G401 (cell line): ENCODE results near the gene SLC6A5. TPM values are rescaled to one million over a fixed set of nuclear protein-coding genes. Genes with fewer than 3 reads are reported as not detected.
A peak's percentile ranks its signal among the peaks of the same experiment; 100 is the strongest.

ENCODE experiments used
- DNase-seq: peaks from one replicate; pipeline ENCODE4 v3.0.0-alpha.2; 2015; ENCODE audit warnings: low spot score
- in situ Hi-C: cut with HindIII; loops from 2 replicates; pipeline ENCODE4 v1.10.0; 2016; ENCODE audit warnings: low sequenced_read_pairs, mixed read lengths
- total RNA-seq: library from RNA; depleted of rRNA; stranded (reverse); fragments of >200 nt; shearing (Covaris generic); gene quantifications from 2 replicates; pipeline ENCODE4 v1.2.3, GENCODE V29; 2014

Gene SLC6A5
- total RNA-seq, 1 experiment from 2014 or later: not detected

DNA sequence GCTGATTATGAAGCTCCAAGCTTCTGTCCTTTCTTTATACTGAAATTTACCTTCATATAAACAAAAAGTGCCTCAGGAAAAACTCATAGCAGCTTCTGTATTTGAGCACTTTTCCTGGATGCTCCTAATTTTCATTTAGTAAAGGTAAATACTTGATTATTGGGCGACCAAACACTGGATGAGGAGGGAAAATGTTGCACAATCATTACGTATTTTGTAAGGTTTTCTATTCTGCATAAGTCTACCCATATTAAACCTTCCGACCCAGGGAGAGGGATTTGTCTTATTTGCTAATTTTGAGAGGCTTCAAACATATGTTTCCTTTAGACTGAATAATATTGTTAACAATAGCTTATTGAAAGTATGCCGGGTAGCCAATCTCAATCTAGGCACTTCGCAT, 4.3 kb upstream of the SLC6A5 start:
- DNase-seq: no peak

DNA sequence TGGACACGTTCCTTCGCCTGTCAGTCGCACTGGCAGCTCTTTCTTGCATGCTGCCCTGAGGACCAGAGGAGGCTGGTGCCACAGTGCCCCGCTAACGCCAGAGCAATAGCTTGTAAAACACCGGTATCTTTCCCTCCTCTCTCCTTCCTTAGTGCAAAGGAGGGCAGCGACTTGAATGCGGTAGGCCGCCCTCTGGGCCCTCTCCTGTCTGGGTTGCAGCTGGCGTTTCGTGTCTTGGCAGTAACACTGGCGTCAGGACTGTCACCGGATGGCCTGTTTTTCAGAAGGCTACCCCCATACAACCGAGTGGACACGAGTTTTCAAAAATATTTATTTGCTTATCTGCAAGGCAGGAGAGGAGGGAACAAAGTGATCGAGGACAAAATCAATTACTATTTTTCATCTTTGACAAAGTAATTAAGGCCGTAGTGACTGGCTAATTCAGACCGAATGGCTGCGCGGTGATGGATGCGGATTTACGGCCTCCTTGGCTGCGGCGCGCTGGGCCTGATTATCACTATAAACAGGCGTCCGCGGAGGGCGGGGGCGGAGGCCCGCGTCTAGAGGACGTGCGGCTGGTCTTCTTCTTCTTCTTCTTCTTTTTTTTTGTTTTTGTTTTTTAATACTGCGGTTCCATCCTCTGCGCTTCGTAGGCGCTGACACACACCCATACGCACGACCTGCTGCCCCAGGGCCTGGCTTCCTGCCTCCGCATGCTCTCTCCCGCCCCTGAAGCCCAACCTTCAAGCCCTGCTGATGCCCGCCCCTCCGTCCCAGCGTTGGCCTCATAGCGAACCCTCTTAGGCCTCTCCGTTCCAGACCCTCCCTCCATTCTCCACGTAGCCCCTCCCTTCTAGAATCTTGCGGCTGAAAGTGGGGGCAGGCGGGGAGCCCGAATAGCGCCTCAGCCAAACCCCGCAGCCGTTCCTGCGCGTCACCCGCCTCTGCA, 2.9 kb upstream of the SLC6A5 start:
- in situ Hi-C loops: no loop called here

More for the DNA sequence above, 4.3 kb upstream of the SLC6A5 start:
- in situ Hi-C loops: no loop called here

DNA sequence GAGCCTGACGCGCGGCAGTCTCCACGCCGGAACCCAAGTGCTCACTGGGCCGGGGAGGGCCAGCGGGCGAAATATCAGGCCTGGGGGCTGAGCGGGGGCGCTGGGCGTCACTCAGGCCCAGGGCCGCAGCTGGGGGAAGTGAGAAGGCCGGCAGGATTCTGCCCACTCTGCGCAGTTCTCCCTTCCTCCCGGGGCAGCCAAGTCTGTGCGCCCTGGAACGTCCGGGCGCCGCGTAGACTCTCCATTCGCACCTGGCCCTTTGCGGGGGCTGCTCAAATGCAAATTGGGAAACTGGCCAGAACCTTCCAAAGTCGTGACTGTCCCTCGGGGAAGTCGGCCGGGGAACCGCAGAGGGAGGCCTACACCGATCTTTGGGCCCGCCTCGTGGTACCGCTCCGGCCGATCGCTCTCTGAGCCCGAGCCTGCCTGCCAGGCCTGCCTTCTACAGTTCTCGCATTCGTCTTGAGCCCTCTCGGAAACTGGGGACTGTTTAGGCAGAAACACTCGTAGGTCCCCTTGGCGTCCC, 2.2 kb upstream of the SLC6A5 start:
- no peak for DNase-seq
- in situ Hi-C loops: no loop called here

More for the DNA sequence above, 2.9 kb upstream of the SLC6A5 start:
- DNase-seq: no peak

DNA sequence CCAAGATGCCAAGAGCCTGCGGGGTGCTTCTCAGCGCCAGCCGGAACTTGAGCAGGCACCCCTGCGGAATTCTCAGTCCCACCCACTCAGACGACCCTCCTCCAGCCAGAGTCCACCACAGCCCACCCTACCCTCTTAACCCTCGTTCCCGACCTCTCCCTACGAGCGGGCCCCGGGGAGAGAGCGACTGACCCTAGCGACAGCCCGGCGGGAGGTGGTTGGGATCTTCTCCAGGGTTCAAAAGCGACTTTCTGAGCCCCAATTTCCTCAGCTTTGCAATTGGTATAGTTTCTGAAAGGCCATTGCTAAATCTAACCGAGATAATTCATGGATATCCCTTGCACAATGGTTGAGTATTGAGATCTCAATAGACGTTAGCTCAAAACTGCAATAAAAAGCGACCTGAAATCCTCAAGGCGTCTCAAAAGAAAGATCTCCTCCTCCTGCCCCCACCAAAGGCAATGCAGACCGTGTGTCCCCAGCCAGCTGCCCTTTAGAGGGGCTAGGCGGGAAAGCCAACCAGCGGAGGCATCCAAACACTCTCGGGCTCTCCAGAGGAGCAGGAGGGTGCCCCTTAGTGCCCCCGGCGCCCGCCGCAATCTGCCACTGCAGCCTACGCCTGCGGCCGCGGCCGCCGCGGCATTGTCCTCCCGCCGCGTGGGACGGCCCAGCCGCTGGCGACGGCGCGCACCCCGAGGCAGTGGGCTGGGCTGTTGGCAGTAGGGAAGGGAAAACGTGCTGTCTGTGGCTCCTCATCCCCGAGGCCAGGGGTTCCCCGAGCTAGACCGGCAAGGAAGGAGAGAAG, 1.5 kb upstream of the SLC6A5 start:
- in situ Hi-C loops: no loop called here
- DNase-seq: no peak

DNA sequence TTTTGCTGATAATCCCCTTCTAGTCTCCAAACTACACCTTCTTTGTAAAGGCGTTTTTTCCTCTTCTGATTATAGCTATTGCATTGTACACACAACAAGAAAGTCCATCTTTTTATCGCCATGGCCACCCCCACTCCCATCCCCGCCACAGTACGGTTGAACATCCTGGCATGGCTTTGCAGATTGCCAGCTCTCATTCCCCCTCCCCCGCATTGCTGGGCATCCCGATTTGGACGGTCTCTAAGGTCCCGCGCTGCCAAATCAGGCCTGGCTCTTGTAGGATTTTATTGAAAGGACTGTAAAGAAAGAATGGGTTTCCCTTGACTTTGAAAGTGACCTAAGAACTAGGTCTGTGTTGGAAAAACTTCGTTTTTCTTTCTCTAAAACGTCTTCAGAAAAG, 916 bp upstream of the SLC6A5 start:
- no peak for DNase-seq
- in situ Hi-C loops: no loop called here

DNA sequence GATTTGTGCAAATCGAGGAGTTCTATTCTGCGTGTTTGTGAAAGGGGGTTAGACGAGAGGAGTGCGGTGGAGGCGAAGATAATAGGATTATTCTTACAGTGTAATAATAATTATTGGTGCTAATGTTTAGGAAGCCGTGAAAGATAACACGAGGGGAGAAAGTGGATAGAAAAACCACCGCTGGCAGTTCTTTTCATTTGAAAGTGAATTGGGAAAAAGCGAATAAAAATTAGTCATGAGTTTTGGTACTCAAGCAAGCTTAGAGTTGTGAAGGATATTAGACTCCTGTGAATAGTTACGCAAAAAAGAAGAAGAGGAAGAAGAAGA, 575 bp downstream of the SLC6A5 start:
- in situ Hi-C loops: no loop called here
- no peak for DNase-seq

DNA sequence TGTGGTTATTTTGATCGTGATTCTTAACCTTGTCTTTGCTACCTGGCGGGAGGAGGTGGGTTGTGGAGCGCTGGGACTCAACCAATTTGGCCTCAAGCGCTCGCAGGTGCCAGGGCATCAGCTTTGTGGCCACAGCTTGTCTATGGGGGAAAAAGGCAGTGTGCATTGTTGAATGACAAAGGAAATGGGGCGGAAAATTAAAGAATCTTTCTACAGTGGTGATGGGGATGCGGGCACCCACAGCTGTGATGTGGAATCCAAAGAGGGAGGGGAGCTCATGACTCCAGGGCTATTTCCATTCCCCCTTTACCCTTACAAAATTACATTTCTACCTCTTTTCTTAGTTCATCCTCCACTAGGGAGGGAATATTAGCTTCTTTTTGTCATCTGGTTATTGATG, 1.1 kb downstream of the SLC6A5 start:
- in situ Hi-C loops: no loop called here
- DNase-seq: no peak

DNA sequence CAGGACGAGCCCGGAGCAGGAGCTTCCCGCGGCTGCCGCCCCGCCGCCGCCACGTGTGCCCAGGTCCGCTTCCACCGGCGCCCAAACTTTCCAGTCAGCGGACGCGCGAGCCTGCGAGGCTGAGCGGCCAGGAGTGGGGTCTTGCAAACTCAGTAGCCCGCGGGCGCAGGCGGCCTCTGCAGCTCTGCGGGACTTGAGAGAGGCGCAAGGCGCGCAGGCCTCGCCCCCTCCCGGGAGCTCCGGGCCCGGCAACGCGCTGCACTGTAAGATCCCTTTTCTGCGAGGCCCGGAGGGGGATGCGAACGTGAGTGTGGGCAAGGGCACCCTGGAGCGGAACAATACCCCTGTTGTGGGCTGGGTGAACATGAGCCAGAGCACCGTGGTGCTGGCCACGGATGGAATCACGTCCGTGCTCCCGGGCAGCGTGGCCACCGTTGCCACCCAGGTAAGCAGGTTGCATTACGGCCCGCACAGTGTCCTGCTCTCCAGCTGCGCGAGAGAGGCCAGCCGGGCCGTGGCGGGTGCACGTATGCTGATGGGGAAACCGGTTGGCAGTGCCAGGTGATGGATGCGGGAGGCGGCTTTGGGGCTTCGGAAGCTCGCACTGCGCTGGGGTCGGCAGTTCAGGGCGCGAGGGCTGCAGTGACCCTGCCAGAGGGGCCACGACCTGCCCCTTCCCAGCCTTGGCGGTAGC, 2.0 kb downstream of the SLC6A5 start:
- no peak for DNase-seq
- in situ Hi-C loops: no loop called here

DNA sequence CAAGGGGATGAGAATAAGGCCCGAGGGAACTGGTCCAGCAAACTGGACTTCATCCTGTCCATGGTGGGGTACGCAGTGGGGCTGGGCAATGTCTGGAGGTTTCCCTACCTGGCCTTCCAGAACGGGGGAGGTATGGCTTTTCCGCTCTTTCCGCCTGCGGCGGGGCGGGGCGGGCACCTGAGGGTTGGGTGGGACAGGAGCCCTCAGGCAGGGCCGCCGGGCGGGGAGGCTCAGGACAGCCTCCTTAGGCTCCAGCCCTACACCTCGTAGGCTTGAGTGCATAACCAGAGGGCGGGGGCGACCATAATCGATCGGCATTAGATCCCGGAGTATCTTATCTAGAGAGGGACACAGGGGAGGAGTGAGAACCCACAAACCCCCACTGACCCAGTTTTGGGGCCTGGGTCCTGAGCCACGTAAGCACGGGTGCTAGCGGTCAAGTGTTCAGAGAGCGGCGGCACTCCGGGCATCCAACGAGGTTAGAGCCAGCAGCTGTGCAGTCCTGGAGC, 4.9 kb downstream of the SLC6A5 start:
- in situ Hi-C loops: no loop called here
- no peak for DNase-seq

DNA sequence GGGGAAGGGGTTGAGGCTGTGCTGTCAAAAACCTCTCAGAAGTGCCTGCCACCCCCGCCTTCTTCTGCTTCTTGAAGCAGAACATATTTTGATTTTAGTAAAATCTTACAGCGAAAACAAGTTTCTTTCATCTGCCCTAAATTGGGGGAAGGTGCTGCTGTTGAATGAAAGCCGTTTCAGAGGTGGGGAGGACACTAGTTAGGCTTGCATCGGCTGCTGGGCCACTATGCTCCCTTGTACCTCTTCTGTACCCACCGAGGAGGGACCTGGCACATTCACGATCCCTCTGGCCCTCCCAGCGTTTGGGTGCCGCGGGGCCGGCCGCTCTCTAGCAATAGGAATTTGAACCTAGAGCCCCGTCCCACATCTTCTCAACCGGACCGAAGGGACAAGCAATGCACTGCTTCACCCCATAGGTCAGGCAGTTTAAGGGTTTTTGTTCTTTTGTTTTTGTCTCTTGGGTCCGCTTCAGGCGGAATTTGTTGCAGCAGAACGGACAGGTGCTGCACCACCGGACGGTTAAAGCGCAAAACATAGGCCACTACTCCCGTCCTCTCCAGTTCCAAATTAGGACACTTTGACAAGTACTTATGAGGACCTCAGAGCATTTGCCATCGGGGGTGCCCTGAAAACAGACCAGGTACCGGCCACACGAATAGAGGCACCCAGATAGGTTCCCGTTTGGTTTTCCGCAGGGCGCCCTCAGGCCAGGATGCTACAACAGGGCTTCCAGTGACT, 5.6 kb downstream of the SLC6A5 start:
- no peak for DNase-seq
- in situ Hi-C loops: no loop called here

DNA sequence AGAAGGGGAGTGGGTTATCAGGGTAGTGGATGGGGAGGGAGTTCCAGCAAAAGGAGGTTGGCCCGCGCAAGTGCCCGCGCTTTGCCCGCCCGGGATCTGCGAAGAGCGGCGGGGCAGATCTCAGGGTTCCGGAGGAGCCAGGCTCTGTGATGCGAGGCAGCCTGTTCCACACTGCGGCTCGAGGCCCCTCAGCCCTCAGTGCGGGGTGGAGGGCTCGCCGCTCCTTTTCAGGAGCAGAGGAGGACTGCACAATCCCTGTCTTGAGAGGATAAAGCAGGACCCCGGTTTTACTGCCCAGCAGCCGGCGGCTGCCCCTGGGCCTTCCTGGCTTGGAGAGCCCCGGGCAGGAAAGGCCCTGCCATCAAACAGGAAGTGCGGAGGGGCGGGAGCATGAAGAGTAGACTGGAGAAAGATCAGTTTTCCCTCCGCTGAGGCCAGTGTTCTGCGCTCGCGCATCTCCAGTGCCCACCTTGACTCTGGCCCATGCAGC, 6.2 kb downstream of the SLC6A5 start:
- in situ Hi-C loops: no loop called here
- DNase-seq: no peak

DNA sequence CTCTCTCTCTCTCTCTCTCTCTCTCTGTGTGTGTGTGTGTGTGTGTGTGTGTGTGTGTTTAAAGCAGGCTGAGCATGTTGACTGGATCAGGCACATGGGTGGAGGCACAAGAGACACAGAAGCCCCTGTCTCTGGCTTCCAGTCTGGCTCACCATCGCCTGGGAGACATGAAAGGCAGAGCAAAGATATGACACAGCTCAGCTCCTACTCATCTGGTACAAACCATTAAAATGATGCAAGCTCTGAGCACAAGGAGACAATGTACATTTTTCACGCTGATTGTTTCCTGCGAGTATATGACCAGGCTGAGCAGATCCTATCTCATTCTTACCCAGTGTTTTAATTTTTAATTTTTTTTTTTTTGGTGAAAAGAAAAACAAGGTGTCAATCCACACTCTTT, 9.5 kb downstream of the SLC6A5 start:
- no peak for DNase-seq
- in situ Hi-C loops: no loop called here

DNA sequence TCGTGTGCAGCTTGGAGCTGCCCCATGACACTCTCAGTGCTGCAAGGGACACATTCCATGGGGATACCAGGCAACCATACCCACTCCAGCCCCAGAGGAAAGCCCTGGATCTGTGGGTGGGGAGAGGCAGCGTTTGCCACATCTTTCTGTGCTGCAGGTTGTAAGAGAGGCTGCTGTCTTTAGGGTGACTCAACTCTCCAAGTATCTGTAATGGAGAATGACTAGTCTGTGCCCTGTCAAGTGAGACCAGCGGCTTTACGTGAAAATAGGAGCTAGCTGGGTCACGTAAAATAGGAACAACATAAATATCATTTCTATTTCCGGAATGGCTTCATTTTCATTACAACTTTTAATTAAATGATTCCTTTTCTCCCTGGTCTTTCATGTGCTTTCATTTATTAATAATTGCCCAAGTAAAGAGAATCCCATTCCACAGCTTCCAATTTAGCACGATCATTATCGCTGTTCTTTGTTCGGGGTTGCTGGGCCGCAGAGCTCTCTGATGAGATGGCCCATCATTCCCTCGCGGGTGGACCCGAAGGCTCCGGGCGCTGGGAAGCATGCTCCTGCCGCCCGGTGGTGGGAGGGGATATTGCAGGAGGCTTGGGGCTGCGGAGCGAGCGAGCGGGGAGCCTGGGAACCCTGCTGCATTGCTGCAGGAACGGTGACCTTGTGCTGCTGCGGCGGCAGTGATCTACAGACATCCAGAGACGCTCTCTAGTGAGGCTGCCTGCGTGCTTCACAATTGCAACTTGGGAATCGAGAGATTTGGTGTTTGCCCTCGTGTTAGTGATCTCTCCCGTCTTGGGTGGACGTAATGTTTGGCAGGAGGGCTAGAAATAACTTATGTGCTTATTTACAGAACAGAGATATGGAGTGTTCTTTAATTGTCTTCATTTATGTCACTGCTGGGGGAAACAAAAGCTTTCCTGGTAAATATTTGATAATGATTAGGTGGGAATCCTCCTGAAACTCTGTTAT, 10.6 kb downstream of the SLC6A5 start:
- peak; percentile 74 for DNase-seq
- in situ Hi-C loops: no loop called here

DNA sequence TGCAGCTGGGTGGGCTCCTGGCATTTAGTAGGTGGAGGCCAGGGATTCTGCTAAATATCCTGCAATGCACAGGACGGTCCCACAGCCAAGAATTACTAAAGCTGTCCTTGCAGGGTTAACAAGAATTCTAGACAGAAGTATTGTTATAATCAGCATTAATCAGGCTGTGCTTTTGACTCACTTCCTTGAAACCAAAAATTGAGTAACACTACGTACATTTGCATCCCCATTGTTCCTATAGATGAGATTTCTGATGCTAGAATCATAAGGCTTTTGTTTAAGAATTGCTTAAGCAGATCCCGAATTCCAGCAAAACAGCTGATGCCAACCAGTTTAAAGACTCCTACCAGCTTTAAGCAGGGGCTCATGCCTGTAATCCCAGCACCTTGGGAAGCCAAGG, 11.4 kb downstream of the SLC6A5 start:
- DNase-seq: no peak
- in situ Hi-C loops: no loop called here

DNA sequence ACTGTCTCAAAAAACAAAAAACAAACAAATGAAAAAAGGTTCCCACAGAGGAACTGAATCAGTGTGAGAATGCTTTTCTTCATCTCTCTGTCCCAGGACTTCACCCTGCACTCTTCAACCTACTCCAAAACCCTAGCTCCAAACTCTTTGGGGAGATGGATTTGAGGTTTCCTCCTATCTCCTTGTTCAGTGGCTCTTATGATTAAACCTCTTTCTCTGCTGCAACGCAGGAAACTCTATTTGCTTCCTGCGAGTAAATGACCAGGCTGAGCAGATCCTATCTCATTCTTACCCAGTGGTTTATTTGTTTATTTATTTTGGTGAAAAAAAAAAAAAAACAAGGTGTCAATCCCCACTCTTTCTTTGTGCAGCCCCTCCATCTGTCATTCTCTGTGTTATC, 12.0 kb downstream of the SLC6A5 start:
- in situ Hi-C loops: no loop called here
- no peak for DNase-seq

DNA sequence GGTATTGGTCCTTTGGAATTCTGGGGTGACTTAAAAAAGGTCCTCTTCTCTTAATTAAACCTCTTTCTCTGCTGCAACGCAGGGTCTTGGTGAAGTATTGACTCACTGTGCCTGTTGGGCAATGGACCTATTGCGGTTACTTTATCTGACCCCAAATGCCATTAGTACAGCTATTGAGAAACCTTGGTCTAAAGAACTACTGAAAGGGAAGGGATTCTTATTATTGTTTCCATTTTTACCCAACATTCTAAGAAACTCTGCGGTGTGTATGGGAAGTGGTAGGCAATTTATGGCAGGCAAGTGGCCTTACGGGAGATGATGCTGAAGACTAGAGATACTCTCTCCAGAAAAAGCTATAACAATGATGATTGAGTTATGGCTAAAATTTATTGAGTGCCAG, 12.5 kb downstream of the SLC6A5 start:
- DNase-seq: no peak
- in situ Hi-C loops: no loop called here

DNA sequence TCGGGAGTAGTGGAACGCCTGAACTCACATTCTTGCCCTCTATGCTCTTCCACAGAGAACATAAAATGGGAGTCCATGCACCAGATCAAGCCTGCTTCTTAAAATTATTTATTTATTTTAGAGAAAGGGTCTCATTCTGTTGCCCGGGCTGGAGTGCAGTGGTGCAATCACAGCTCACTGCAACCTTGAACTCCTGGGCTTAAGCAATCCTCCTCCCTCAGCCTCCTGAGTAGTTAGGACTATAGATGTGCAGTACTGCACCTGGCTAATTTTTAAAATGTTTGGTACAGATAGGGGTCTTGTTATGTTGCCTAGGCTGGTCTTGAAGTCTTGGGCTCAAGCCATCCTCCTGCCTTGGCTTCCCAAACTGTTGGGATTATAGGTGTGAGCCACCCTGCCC, 13.0 kb downstream of the SLC6A5 start:
- in situ Hi-C loops: no loop called here
- DNase-seq: no peak

DNA sequence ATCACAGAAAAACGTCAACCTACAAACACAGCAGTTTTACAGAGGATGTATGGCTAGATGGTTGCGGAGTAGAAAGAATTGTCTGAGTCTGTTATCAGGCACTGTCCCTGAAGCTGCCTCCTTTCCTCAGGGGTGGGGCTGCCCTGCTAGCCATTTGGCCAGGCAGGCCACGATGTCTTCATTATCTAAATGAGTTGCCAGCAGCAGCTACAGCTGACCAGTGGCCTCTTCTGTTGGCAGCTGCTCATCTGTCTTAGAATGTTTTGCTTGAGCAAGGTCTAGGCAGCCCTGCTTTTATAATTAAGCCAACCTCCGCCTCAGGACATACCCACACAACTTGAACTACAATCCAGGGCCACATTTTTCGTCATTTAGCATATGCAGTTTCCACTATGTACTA, 17.5 kb downstream of the SLC6A5 start:
- in situ Hi-C loops: no loop called here
- no peak for DNase-seq
